PFSK-1 (cell line): Measurements from ENCODE around the gene MRAP.

Source experiments
- FOXP2 ChIP-seq: optimal IDR thresholded peaks from 2 replicates; pipeline ENCODE3; 2011; ENCODE audit warnings: borderline replicate concordance, control low read depth, inconsistent platforms; ENCODE audit not compliant: insufficient read depth; ENCODE audit errors: extremely low read length, extremely low read depth
- POLR2AphosphoS5 ChIP-seq: IDR thresholded peaks from 2 replicates; pipeline ENCODE4 v1.6.1; 2012; ENCODE audit warnings: low read depth, mild to moderate bottlenecking, control low read depth, low read length, moderate library complexity
- REST ChIP-seq, 2 experiments: IDR thresholded peaks; 2 replicates each; pipeline versions ENCODE4 v1.6.1 to v1.8.0; 2011 to 2012; ENCODE audit warnings: low read depth in 2 of 2, low read length in 2 of 2, control low read depth in 1 of 2, inconsistent platforms in 1 of 2, mild to moderate bottlenecking in 1 of 2, moderate library complexity in 1 of 2; ENCODE audit not compliant: insufficient read depth in 1 of 2
- SIN3A ChIP-seq: IDR thresholded peaks from 2 replicates; pipeline ENCODE4 v1.6.1; 2012; ENCODE audit warnings: mild to moderate bottlenecking, low read length, moderate library complexity, borderline replicate concordance; ENCODE audit not compliant: insufficient read depth
- TAF1 ChIP-seq: IDR thresholded peaks from 2 replicates; pipeline ENCODE4 v1.6.1; 2012; ENCODE audit warnings: low read length, control low read depth, borderline replicate concordance; ENCODE audit not compliant: insufficient read depth

Gene MRAP

DNA sequence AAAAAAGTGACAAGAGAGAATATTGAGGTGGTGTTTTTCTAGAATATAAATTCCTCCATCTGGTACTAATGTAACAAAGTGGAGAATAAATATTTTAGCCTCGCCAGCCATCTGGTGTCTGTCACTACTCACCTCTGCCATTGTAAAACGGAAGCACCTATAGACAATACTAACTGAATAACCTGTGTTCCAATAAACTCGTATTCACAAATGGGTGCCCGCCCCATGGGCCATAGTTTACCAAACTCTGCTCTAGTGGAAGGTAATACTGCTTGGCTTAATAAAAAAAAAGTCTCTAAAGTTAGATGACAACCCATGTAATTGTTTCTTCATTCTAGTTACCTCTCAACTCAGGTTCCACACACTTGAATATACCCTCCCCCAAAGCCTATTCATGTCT, 27.9 kb upstream of the MRAP start:
- TF ChIP-seq REST (IDR thresholded peaks at IDR 0.05; ENCODE audit: insufficient read depth in 1 of 2, low read depth in 2 of 2, low read length in 2 of 2) (no peak), TAF1 (no peak), SIN3A (no peak), FOXP2 (no peak), POLR2AphosphoS5 (no peak)

GRCh38 chr21:32276671-32277070, 22.0 kb upstream of the MRAP start:
- TF ChIP-seq REST (IDR thresholded peaks at IDR 0.05; ENCODE audit: insufficient read depth in 1 of 2, low read depth in 2 of 2, low read length in 2 of 2), result no peak

GRCh38 chr21:32278103-32278502, 20.6 kb upstream of the MRAP start:
- 0 out of 2 replicates have a peak, but pooled peaks have one; percentile 23 for TF ChIP-seq TAF1
- no peak for TF ChIP-seq FOXP2

DNA sequence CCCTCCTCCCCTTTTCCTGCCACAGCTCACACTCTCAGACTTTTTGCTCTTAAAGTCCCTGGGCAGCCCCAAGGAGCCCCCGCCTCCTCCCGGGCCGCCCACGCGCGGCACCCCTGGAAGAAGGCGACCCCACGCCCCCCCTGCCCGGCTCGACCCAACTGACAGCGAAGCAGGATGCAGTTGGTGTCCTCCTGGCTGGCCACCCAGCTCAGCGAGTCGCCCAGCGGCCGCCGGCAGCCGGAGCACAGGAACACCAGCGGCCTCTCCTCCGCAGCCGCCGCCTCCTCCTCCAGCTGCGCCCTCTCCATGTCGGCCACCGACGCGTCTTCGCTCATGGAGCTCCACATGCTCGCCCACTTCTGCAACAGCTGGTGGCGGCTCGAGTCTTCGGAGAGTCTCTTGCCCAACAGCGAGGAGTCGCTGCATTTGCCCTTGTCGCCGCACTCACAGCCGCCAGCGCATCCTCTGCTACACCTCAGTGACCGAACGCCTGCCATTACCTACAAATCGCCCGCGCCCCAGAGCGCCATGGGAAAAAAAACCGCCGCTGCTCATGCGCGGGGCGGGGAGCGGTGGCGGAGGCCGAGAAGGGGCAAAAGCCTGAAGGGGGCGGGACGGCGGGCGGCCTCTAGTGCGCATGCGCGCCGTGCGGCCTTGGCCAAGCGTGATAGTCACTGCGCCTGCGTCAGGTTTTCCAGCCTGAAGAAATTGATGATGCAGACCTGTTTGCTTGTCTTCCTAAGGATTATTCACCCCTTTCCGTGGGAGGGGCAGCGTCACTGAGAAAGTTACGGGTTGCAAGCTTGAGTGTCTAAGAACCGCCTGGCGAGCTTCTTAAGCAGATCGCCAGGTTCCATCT, 19.9 kb upstream of the MRAP start, which contains the start of gene MIS18A:
TSS of gene MIS18A (minus strand) at position 532 of the 859 bp plus-strand sequence. CDS start at position 497, 35 bp downstream.
- TF ChIP-seq POLR2AphosphoS5, result peak; percentile 84; the same call in 1 of the 2 replicates
- no peak for TF ChIP-seq TAF1
- TF ChIP-seq FOXP2, result peak; percentile 66
- TF ChIP-seq REST (IDR thresholded peaks at IDR 0.05; ENCODE audit: insufficient read depth in 1 of 2, low read depth in 2 of 2, low read length in 2 of 2), result 0 out of 4 replicates have a peak, but pooled peaks of 1 of the 2 experiments have one; percentile 26
- 0 out of 2 replicates have a peak, but pooled peaks have one; percentile 37 for TF ChIP-seq SIN3A

DNA sequence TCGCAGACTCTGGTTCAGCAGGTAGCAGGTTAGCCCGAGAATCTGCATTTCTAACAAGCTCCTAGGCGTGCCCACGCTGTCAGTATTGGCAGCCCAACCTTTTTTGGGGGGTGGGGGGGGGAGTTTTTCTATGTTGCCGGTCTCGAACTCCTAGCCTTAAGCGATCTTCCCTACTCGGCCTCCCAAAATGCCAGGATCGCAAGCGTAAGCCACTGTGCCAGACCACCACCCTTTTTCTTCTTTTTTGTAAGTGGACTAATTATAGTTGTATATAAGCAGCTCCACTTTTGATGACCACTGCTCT, 19.3 kb upstream of the MRAP start:
- no peak for TF ChIP-seq FOXP2
- 0 out of 2 replicates have a peak, but pooled peaks have one; percentile 7 for TF ChIP-seq SIN3A
- TF ChIP-seq REST (IDR thresholded peaks at IDR 0.05; ENCODE audit: insufficient read depth in 1 of 2, low read depth in 2 of 2, low read length in 2 of 2), result no peak
- TF ChIP-seq TAF1, result no peak
- TF ChIP-seq POLR2AphosphoS5, result no peak
